GM23248 (cell line): Measurements from ENCODE around the gene ANXA7.
"Not testable (repeated sequence)": the region's sequence is repeated elsewhere in the genome, so short reads cannot be mapped to it uniquely, and the experiment has no call there.

ENCODE experiments used
- EZH2 ChIP-seq: fragments of 200-600 bp; sonication (generic); IDR thresholded peaks from 2 replicates; pipeline ENCODE4 v1.6.1; 2018; ENCODE audit warnings: antibody characterized with exemption, mild to moderate bottlenecking; ENCODE audit not compliant: insufficient read depth, poor library complexity, severe bottlenecking
- EZH2phosphoT487 ChIP-seq: fragments of 200-600 bp; sonication (generic); IDR thresholded peaks from 2 replicates; pipeline ENCODE4 v1.6.1; 2018; ENCODE audit warnings: antibody characterized with exemption, moderate library complexity, mild to moderate bottlenecking, low read depth; ENCODE audit not compliant: insufficient read depth

DNA sequence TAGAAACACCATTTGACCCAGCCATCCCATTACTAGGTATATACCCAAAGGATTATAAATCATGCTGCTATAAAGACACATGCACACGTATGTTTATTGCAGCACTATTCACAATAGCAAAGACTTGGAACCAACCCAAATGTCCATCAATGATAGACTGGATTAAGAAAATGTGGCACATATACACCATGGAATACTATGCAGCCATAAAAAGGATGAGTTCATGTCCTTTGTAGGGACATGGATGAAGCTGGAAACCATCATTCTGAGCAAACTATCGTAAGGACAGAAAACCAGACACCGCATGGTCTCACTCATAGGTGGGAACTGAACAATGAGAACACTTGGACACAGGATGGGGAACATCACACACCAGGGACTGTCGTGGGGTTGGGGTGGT is 19.5 kb downstream of the ANXA7 start:
- TF ChIP-seq EZH2phosphoT487, EZH2: not testable (repeated sequence)
